Psoas muscle (tissue), 8 donors: ENCODE measurements around the gene KCNC4. TPM values are rescaled to one million over a fixed set of nuclear protein-coding genes. Genes with fewer than 3 reads are reported as not detected.

Source experiments
- ATAC-seq, 4 donors: fragments of 200-7000 bp; cut with Tn5 transposase; one replicate each; pipeline ENCODE4 v1.9.1; 2020; ENCODE audit warnings: moderate library complexity in 3 of 4, mild to moderate bottlenecking in 2 of 4
- DNase-seq, 2 donors: peaks; one replicate each; pipeline ENCODE4 v3.0.0-alpha.2; 2020
- H3K27ac ChIP-seq: fragments of 200-600 bp; one replicate; pipeline ENCODE4 v1.8.0; 2022
- H3K27me3 ChIP-seq, 3 donors: fragments of 200-600 bp in 1 of 3; one replicate each; pipeline versions ENCODE4 v1.6.1 to v1.8.0; 2013 to 2022; ENCODE audit warnings: low read length in 2 of 3, mild to moderate bottlenecking in 2 of 3, moderate library complexity in 1 of 3; ENCODE audit not compliant: insufficient read depth in 3 of 3
- H3K36me3 ChIP-seq, 2 donors: fragments of 200-600 bp in 1 of 2; one replicate each; pipeline versions ENCODE4 v1.6.1 to v1.8.0; 2013 to 2022; ENCODE audit warnings: low read depth in 1 of 2, mild to moderate bottlenecking in 1 of 2, moderate library complexity in 1 of 2; ENCODE audit not compliant: insufficient read depth in 1 of 2
- H3K4me1 ChIP-seq: fragments of 200-600 bp; one replicate; pipeline ENCODE4 v1.8.0; 2022
- H3K4me3 ChIP-seq: fragments of 200-600 bp; one replicate; pipeline ENCODE4 v1.8.0; 2022; ENCODE audit warnings: mild to moderate bottlenecking
- H3K9me3 ChIP-seq: fragments of 200-600 bp; one replicate; pipeline ENCODE4 v1.8.0; 2022
- CTCF ChIP-seq: fragments of 200-600 bp; IDR thresholded peaks from one replicate; pipeline ENCODE4 v1.8.0; 2022; ENCODE audit warnings: antibody characterized with exemption
- WGBS, 3 donors: extraction: QIAGEN DNeasy Blood & Tissue Kit; methylation state at CpG; one replicate each; pipeline versions ENCODE4 v1.1.6 to v1.1.7; 2013; 5-methylcytosine and 5-hydroxymethylcytosine counted together
- intact Hi-C, 2 donors: fragments of 100-400 bp; cut with DNase I; formaldehyde crosslinking; loops; one replicate each; pipeline versions ENCODE4 v1.11.0 to v1.14.2; 2022
- polyA plus RNA-seq, 3 donors: library from polyadenylated mRNA; stranded (reverse); fragments of 200-250 nt; gene quantifications; one replicate each; pipeline ENCODE4 v1.2.3, GENCODE V29; 2013
- total RNA-seq, 4 donors: library from RNA; stranded (reverse); fragmentation: NEBNext Ultra II Directional in 2 of 4; extraction: Animal tissue kit (Norgen Biotek cat#: 25700) in 2 of 4; gene quantifications; one replicate each; pipeline versions ENCODE4 v1.2.1 to v1.2.4, GENCODE V29; 2021 to 2023
- donor health status: healthy with polysubstance abuse.
- donor health status: DM: no; HTN: no; CAD: no; lungs with moderate emphysema.
- donor health status: Bipolar disorder and iron deficiency.
- donor health status: healthy.
- donor health status: DM: yes; HTN: yes; CAD: no.
- donor health status: DM: no; HTN: no; CAD: no.
- donor health status: DM: no; HTN: no; CAD: no.
- donor health status: DM: yes; HTN: yes; CAD: no.

The KCNC4 gene
- total and polyA plus RNA-seq, 7 donors, result 2.4 to 14.5 (median 5.9) TPM

- DNase-seq (no peak), ATAC-seq (peak in 1 of 4 donors; percentile 27)
- WGBS, 3 donors, result 69 to 78% (median 72%) methylated on average over 12 of the region's 12 CpGs
- no peak overlapping the region for H3K4me3 ChIP-seq
- peaks cover 0 to 4% of the 10 kb centered on the region in 2 donors for H3K36me3 ChIP-seq
- no peaks in the 10 kb centered on the region for H3K27me3 ChIP-seq
- TF ChIP-seq CTCF, result no peak
- intact Hi-C loops, result no loop called here
- no peaks in the 10 kb centered on the region for H3K9me3 ChIP-seq
- no peak overlapping the region for H3K27ac ChIP-seq
- H3K4me1 ChIP-seq, result no peaks in the 10 kb centered on the region
These were observed 18.3 kb downstream of the KCNC4 start for GRCh38 chr1:110228381-110228780.

- H3K9me3 ChIP-seq, result no peaks in the 10 kb centered on the region
- no peaks in the 10 kb centered on the region for H3K4me1 ChIP-seq
- 88 to 89% (median 88%) methylated on average over 9 of the region's 9 CpGs for WGBS, 3 donors
- no peak for TF ChIP-seq CTCF
- intact Hi-C loops, result no loop called here
- ATAC-seq (no peak), DNase-seq (no peak)
- H3K36me3 ChIP-seq, result peaks cover 0 to 4% of the 10 kb centered on the region in 2 donors
- H3K27me3 ChIP-seq, result no peaks in the 10 kb centered on the region
- no peak overlapping the region for H3K4me3 ChIP-seq
- H3K27ac ChIP-seq, result no peak overlapping the region
These were observed 18.8 kb downstream of the KCNC4 start for GRCh38 chr1:110228869-110229268.

- Histone ChIP-seq H3K4me1 (no peaks in the 10 kb centered on the region), H3K9me3 (no peaks in the 10 kb centered on the region), H3K27me3 (no peaks in the 10 kb centered on the region), H3K27ac (no peak overlapping the region), H3K36me3 (peaks cover 0 to 4% of the 10 kb centered on the region in 2 donors), H3K4me3 (no peak overlapping the region)
- ATAC-seq (peak; percentile 51 to 73 (median 67)), DNase-seq (no peak)
- WGBS, 3 donors, result 74 to 88% (median 81%) methylated on average over 21 of the region's 21 CpGs
- TF ChIP-seq CTCF, result no peak
- intact Hi-C loops, result no loop called here
These were observed 19.4 kb downstream of the KCNC4 start for GRCh38 chr1:110229348-110230001.

- intact Hi-C loops, result no loop called here
- DNase-seq, result no peak
- peaks cover 0 to 4% of the 10 kb centered on the region in 2 donors for H3K36me3 ChIP-seq
- ATAC-seq, result no peak
- no peaks in the 10 kb centered on the region for H3K4me1 ChIP-seq
- 83 to 88% (median 88%) methylated on average over 11 of the region's 11 CpGs for WGBS, 3 donors
- H3K27me3 ChIP-seq, result no peaks in the 10 kb centered on the region
- no peak overlapping the region for H3K27ac ChIP-seq
- no peaks in the 10 kb centered on the region for H3K9me3 ChIP-seq
- no peak for TF ChIP-seq CTCF
- H3K4me3 ChIP-seq, result no peak overlapping the region
These were observed 20.5 kb downstream of the KCNC4 start for GRCh38 chr1:110230381-110231199.
